IMR-90 (cell line): ENCODE measurements around the gene FBXO9. TPM values are rescaled to one million over a fixed set of nuclear protein-coding genes. Genes with fewer than 3 reads are reported as not detected.

Experiments used
- ATAC-seq: fragments of 200-7000 bp; cut with Tn5 transposase; 2 replicates; pipeline ENCODE4 v1.9.1; 2020; ENCODE audit warnings: low read depth, mild to moderate bottlenecking, moderate library complexity
- BruUV-seq: library from RNA; stranded (reverse); fragments of 400-500 nt; replicated peaks from 2 replicates; lab custom pipeline; 2021; lab: Mats Ljungman, UMichigan
- CTCF ChIA-PET: fragments of 300-600 bp; formaldehyde crosslinking; extraction: SDS; loops from one replicate; lab custom pipeline; 2021; ENCODE audit warnings: antibody characterized with exemption; lab: Yijun Ruan, JAX
- POLR2A ChIA-PET: fragments of 300-600 bp; sonication (Branson Sonifier 250); formaldehyde crosslinking; loops from one replicate; lab custom pipeline; 2022; ENCODE audit warnings: antibody characterized with exemption; ENCODE audit not compliant: unreplicated experiment; lab: Charles Lee
- DNase-seq: peaks from one replicate; pipeline ENCODE4 v3.0.0; 2013
- H2AFZ ChIP-seq: replicated peaks from 2 replicates; pipeline ENCODE3; 2013; ENCODE audit warnings: low read length, mild to moderate bottlenecking; ENCODE audit not compliant: poor library complexity
- H2AK5ac ChIP-seq: 2 replicates; pipeline ENCODE4 v1.6.1; 2013; ENCODE audit warnings: low read depth, low read length, inconsistent platforms
- H2AK9ac ChIP-seq: replicated peaks from 2 replicates; pipeline ENCODE3; 2013; ENCODE audit warnings: mild to moderate bottlenecking, low read depth, low read length, moderate library complexity; ENCODE audit not compliant: poor library complexity
- H2BK120ac ChIP-seq: 2 replicates; pipeline ENCODE4 v1.6.1; 2013; ENCODE audit warnings: low read depth, low read length, inconsistent platforms
- H2BK15ac ChIP-seq: 3 replicates; pipeline ENCODE4 v1.6.1; 2013; ENCODE audit warnings: low read depth, low read length, inconsistent platforms
- H2BK20ac ChIP-seq: 2 replicates; pipeline ENCODE4 v1.6.1; 2013; ENCODE audit warnings: low read depth, mild to moderate bottlenecking, inconsistent platforms, low read length, moderate library complexity
- H2BK5ac ChIP-seq: 2 replicates; pipeline ENCODE4 v1.6.1; 2013; ENCODE audit warnings: mild to moderate bottlenecking, low read depth, low read length, inconsistent platforms; ENCODE audit not compliant: poor library complexity, severe bottlenecking
- H3K14ac ChIP-seq: replicated peaks from 2 replicates; pipeline ENCODE4 v1.6.1; 2013; ENCODE audit warnings: low read depth, low read length, inconsistent platforms
- H3K18ac ChIP-seq: 2 replicates; pipeline ENCODE4 v1.6.1; 2013; ENCODE audit warnings: low read depth, low read length, control low read depth
- H3K23ac ChIP-seq: 2 replicates; pipeline ENCODE4 v1.6.1; 2013; ENCODE audit warnings: low read depth, low read length, inconsistent platforms
- H3K27ac ChIP-seq: 2 replicates; pipeline ENCODE4 v1.5.1; 2013; ENCODE audit warnings: mild to moderate bottlenecking, control low read depth, low read length; ENCODE audit not compliant: insufficient read depth
- H3K27me3 ChIP-seq: 2 replicates; pipeline ENCODE4 v1.6.1; 2013; ENCODE audit warnings: low read length; ENCODE audit not compliant: control insufficient read depth, insufficient read depth
- H3K36me3 ChIP-seq: 2 replicates; pipeline ENCODE4 v1.6.1; 2013; ENCODE audit warnings: low read length, mixed read lengths; ENCODE audit not compliant: control insufficient read depth, insufficient read depth
- H3K4ac ChIP-seq: 2 replicates; pipeline ENCODE4 v1.6.1; 2013; ENCODE audit warnings: low read depth, low read length, inconsistent platforms
- H3K4me1 ChIP-seq: 2 replicates; pipeline ENCODE4 v1.6.1; 2013; ENCODE audit warnings: low read length, mixed read lengths; ENCODE audit not compliant: control insufficient read depth, insufficient read depth
- H3K4me2 ChIP-seq: 2 replicates; pipeline ENCODE4 v1.6.1; 2013; ENCODE audit warnings: low read depth, mild to moderate bottlenecking, control low read depth, low read length, moderate library complexity
- H3K4me3 ChIP-seq: 2 replicates; pipeline ENCODE4 v1.5.1; 2013; ENCODE audit warnings: low read depth, mild to moderate bottlenecking, control low read depth, low read length, moderate library complexity; ENCODE audit not compliant: insufficient read depth
- H3K56ac ChIP-seq: 2 replicates; pipeline ENCODE4 v1.6.1; 2013; ENCODE audit warnings: low read length, inconsistent platforms; ENCODE audit not compliant: insufficient read depth; ENCODE audit errors: extremely low read depth
- H3K79me1 ChIP-seq, 2 experiments: 2 replicates each; pipeline ENCODE4 v1.6.1; 2013; ENCODE audit warnings: low read length in 2 of 2, inconsistent platforms in 1 of 2, low read depth in 1 of 2
- H3K9ac ChIP-seq: 2 replicates; pipeline ENCODE4 v1.6.1; 2013; ENCODE audit warnings: low read depth, low read length, control low read depth
- H3K9me1 ChIP-seq: 2 replicates; pipeline ENCODE4 v1.6.1; 2013; ENCODE audit warnings: low read length, inconsistent platforms; ENCODE audit not compliant: insufficient read depth
- H3K9me3 ChIP-seq: 2 replicates; pipeline ENCODE4 v1.6.1; 2013; ENCODE audit warnings: low read length; ENCODE audit not compliant: control insufficient read depth, insufficient read depth
- H4K20me1 ChIP-seq: 2 replicates; pipeline ENCODE4 v1.6.1; 2013; ENCODE audit warnings: low read length, inconsistent platforms; ENCODE audit not compliant: insufficient read depth
- H4K5ac ChIP-seq: 2 replicates; pipeline ENCODE4 v1.6.1; 2013; ENCODE audit warnings: mild to moderate bottlenecking, low read depth, low read length, control low read depth
- H4K8ac ChIP-seq, 2 experiments: 2 replicates each; pipeline ENCODE4 v1.6.1; 2013; ENCODE audit warnings: low read depth in 2 of 2, low read length in 2 of 2, control low read depth in 1 of 2, inconsistent platforms in 1 of 2
- H4K91ac ChIP-seq: 2 replicates; pipeline ENCODE4 v1.6.1; 2013; ENCODE audit warnings: low read depth, low read length, inconsistent platforms; ENCODE audit not compliant: insufficient read depth
- MAFK ChIP-seq: IDR thresholded peaks from 2 replicates; pipeline ENCODE4 v1.6.1; 2012; ENCODE audit warnings: low read depth, low read length, improper control_type of control experiment
- MAZ ChIP-seq: IDR thresholded peaks from 2 replicates; pipeline ENCODE4 v1.6.1; 2012; ENCODE audit warnings: low read depth, mild to moderate bottlenecking, low read length, improper control_type of control experiment, moderate library complexity, borderline replicate concordance
- MXI1 ChIP-seq: IDR thresholded peaks from 2 replicates; pipeline ENCODE4 v1.6.1; 2012; ENCODE audit warnings: low read depth, mild to moderate bottlenecking, low read length, moderate library complexity, borderline replicate concordance
- RAD21 ChIP-seq: IDR thresholded peaks from 2 replicates; pipeline ENCODE4 v1.6.1; 2012; ENCODE audit warnings: low read length, improper control_type of control experiment
- SMC3 ChIP-seq: fragments of 150-350 bp; IDR thresholded peaks from 2 replicates; pipeline ENCODE4 v1.6.1; 2016; ENCODE audit warnings: low read depth, mild to moderate bottlenecking, antibody characterized with exemption, low read length, moderate library complexity
- whole genome bisulfite sequencing, 2 experiments: methylation state at CpG; one replicate each; pipeline versions ENCODE4 v1.1.5 to v1.1.7; 2013; ENCODE audit warnings: missing lambda C conversion rate in 2 of 2; ENCODE audit not compliant: insufficient read length in 1 of 2; ENCODE audit errors: extremely low coverage in 2 of 2; 5-methylcytosine and 5-hydroxymethylcytosine counted together
- dilution Hi-C: fragments of 300-500 bp; cut with HindIII; formaldehyde crosslinking; loops from one replicate; pipeline ENCODE4 v1.14.3; 2018; ENCODE audit warnings: low sequenced_read_pairs; ENCODE audit not compliant: unreplicated experiment
- in situ Hi-C: fragments of 300-500 bp; cut with MboI; formaldehyde crosslinking; loops from 3 replicates; pipeline ENCODE4 v1.14.3; 2019; ENCODE audit warnings: low sequenced_read_pairs, inconsistent platforms, mixed read lengths
- intact Hi-C: fragments of 100-400 bp; cut with micrococcal nuclease; formaldehyde crosslinking; loops from 2 replicates; pipeline ENCODE4 v1.10.0; 2022
- polyA plus RNA-seq, 3 experiments: library from polyadenylated mRNA; depleted of rRNA; stranded (reverse); fragments of >200 nt; gene quantifications; 2 replicates each; pipeline ENCODE4 v1.2.3, GENCODE V29; 2012; ENCODE audit warnings: low replicate concordance in 1 of 3
- total RNA-seq: library from RNA; depleted of rRNA; stranded (reverse); fragments of >200 nt; gene quantifications from 2 replicates; pipeline ENCODE4 v1.2.3, GENCODE V29; 2012

Gene FBXO9
- total and polyA plus RNA-seq, 2 of the 4 experiments (the other 2 are of a cell fraction) = 49.6 to 65.9 TPM

DNA sequence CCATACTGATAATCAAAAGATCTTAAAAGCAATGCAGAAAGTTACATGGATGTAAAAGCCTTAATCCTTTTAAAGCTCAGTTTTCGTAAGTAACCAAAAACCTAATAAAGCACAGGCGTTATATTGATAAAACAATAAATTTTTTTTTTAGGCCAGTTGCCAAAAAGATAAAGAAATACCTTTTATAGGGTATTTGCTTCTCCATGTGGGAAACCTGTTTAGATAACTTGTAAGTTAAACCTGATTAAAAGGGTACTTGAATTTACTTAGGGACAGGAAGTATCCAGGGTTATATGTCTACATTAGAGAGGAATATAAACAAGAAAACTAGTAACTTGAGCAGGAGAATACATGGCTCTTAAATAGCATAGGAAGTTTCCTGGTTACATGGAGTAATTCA is 21.1 kb downstream of the FBXO9 start:
- H3K27me3 ChIP-seq = no peaks in the 10 kb centered on the region
- H3K56ac ChIP-seq = no peak overlapping the region
- H2BK15ac ChIP-seq = no peak overlapping the region
- no peaks in the 10 kb centered on the region for H3K9me3 ChIP-seq
- H2BK5ac ChIP-seq = no peak overlapping the region
- no peak overlapping the region for H3K4me3 ChIP-seq
- H2AFZ ChIP-seq = no peak overlapping the region
- H3K14ac ChIP-seq = no peak overlapping the region
- no peaks in the 10 kb centered on the region; the same call in 1 of the 2 replicates for H3K9me1 ChIP-seq
- no peak overlapping the region for H4K5ac ChIP-seq
- no peaks in the 10 kb centered on the region for H3K4me1 ChIP-seq
- WGBS, 2 experiments = no CpG with 5 or more reads among the region's 2 CpGs
- H3K79me1 ChIP-seq = no peaks in the 10 kb centered on the region
- no peak overlapping the region for H2AK5ac ChIP-seq
- ChIA-PET CTCF (no interaction called here), POLR2A (no interaction called here)
- H3K36me3 ChIP-seq = peaks cover 35% of the 10 kb centered on the region
- H3K27ac ChIP-seq = no peak overlapping the region
- no peak overlapping the region for H3K4me2 ChIP-seq
- intact Hi-C loops = no loop called here
- in situ Hi-C loops = no loop called here
- DNase-seq (no peak), ATAC-seq (no peak)
- no peak for TF ChIP-seq MXI1
- no peak for TF ChIP-seq SMC3
- no peak for TF ChIP-seq MAZ
- no peak for TF ChIP-seq MAFK
- no peak for TF ChIP-seq RAD21
- H3K4ac ChIP-seq = no peak overlapping the region
- no peak overlapping the region for H4K8ac ChIP-seq
- H3K9ac ChIP-seq = no peak overlapping the region
- H2AK9ac ChIP-seq = no peak overlapping the region
- no peaks in the 10 kb centered on the region for H4K20me1 ChIP-seq
- dilution Hi-C loops = no loop called here
- H2BK20ac ChIP-seq = no peak overlapping the region
- no peak overlapping the region for H3K23ac ChIP-seq
- no peak overlapping the region for H3K18ac ChIP-seq
- no peak overlapping the region for H4K91ac ChIP-seq
- BruUV-seq = no TSS peak
- no peak overlapping the region for H2BK120ac ChIP-seq
